AG09309 (cell line): ENCODE data around the gene LVRN.

Source experiments
- DNase-seq: peaks from one replicate; pipeline ENCODE4 v3.0.0-alpha.2; 2010; ENCODE audit warnings: low read depth
- H3K4me3 ChIP-seq: 2 replicates; pipeline ENCODE4 v1.5.1; 2011; ENCODE audit warnings: mild to moderate bottlenecking, low read depth, low read length, moderate library complexity; ENCODE audit not compliant: control insufficient read depth
- TF ChIP-seq, protein P1 (sequence below): IDR thresholded peaks from 2 replicates; pipeline ENCODE4 v1.5.1; 2011; ENCODE audit warnings: mild to moderate bottlenecking, low read depth, low read length, inconsistent platforms; ENCODE audit not compliant: insufficient read depth, control insufficient read depth; ENCODE audit errors: missing control alignments

The LVRN gene

DNA sequence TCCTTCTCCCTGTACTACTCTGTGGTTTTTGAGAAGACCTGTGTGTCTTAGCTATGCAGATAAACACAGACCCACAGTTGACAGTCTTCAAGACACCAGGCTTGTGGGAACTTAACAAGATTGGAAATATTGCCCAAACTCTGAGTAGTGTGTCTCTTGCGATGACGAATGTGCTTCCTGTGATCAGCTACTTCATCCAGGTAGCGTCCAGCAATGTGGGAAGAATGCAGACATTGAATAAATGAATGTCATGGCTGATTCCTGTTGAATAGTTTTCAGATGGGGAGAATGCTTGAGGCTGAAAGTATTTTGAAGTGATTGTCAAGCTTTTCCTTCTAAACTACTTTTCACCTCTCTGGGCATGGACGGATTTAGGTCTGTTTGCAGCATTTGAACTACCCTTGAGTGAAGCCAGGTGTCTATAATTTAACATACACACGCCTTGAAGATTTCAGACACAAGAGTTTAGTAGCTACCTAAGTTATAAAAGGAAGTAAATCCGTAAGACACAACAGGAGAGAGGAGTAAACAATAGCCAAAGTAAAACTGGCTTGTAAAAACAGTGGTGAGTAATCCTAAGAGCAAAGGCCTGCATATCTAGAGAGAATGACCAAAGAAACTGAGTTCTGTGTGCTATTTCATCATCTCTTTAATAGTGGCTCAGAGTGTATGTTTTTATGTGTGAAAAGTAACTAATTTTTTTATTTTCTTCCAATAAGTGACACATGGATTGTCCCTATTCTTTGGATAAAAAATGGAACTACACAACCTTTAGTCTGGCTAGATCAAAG, 40.0 kb downstream of the LVRN start:
- TF ChIP-seq, protein P1, sequence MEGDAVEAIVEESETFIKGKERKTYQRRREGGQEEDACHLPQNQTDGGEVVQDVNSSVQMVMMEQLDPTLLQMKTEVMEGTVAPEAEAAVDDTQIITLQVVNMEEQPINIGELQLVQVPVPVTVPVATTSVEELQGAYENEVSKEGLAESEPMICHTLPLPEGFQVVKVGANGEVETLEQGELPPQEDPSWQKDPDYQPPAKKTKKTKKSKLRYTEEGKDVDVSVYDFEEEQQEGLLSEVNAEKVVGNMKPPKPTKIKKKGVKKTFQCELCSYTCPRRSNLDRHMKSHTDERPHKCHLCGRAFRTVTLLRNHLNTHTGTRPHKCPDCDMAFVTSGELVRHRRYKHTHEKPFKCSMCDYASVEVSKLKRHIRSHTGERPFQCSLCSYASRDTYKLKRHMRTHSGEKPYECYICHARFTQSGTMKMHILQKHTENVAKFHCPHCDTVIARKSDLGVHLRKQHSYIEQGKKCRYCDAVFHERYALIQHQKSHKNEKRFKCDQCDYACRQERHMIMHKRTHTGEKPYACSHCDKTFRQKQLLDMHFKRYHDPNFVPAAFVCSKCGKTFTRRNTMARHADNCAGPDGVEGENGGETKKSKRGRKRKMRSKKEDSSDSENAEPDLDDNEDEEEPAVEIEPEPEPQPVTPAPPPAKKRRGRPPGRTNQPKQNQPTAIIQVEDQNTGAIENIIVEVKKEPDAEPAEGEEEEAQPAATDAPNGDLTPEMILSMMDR: no peak
- H3K4me3 ChIP-seq: no peak overlapping the region
- no peak for DNase-seq

GRCh38 chr5:116004248-116004647, 42.0 kb downstream of the LVRN start:
- DNase-seq: no peak
- no peak overlapping the region for H3K4me3 ChIP-seq

DNA sequence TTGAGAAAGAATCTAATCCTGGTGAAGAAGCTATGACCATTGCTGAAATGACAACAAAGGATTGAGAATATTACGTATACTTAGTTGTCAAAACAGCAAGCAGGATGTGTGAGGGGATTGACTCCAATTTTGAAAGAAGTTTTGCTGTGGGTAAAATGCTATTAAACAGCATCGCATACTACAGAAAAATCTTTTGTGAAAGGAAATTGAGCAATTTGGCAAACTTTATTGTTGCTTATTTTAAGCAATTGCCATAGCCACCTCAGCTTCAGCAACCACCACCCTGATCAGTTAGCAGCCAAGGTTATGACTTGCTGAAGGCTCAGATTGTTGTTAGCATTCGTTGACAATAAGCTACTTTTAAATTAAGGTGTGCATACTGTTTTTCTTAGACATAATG, 47.5 kb downstream of the LVRN start:
- no peak overlapping the region for H3K4me3 ChIP-seq

More at GRCh38 chr5:116004248-116004647, 42.0 kb downstream of the LVRN start:
- TF ChIP-seq, protein P1: no peak

DNA sequence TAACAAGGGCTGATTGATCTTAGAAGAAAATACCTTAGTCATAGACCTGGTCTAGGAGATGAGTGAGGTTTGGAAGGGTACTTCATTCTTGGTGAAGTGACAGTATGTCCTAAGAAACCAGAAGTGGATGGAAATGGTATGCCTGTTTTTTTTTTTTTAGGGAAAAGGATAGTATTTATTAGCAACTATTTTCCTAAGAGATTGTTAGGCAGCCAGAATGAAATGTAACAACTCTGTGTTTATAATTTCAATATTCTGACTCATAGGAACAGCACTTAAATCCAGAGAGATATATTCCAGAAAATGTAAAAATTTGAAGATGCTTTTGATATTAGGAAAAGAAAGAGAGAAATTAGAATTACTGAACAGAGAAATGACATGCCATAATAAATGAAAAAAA, 48.8 kb downstream of the LVRN start:
- no peak overlapping the region for H3K4me3 ChIP-seq
- TF ChIP-seq, protein P1: no peak
- DNase-seq: no peak

More for the DNA sequence above, 47.5 kb downstream of the LVRN start:
- TF ChIP-seq, protein P1: no peak
- no peak for DNase-seq

- no peak for DNase-seq
- H3K4me3 ChIP-seq: no peak overlapping the region
- TF ChIP-seq, protein P1: no peak
Measured at GRCh38 chr5:116013207-116013785, 51.0 kb downstream of the LVRN start.

DNA sequence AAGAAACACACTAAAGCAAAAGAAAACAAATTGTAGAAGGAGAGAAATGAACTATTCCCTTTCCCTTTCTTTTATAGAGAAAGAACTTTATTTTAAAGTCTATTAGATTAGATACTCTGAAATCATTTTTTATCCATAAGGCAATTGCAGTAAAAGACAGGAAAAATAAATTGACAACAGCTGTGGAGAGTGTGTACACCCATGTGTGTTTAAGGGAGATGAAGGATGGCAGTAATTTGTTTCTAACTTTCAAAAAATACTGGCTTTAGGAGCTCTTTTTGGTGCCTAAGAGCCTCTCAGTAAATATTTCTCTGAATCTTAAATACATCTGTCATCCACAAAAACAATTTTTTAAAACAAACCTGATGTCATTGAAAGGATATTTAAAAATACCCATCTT, 51.7 kb downstream of the LVRN start:
- TF ChIP-seq, protein P1: no peak
- no peak for DNase-seq
- no peak overlapping the region for H3K4me3 ChIP-seq
